ENCODE results near the gene CNGB1. TPM values are rescaled to one million over a fixed set of nuclear protein-coding genes. Genes with fewer than 3 reads are reported as not detected.
"Not testable (repeated sequence)": the region's sequence is repeated elsewhere in the genome, so short reads cannot be mapped to it uniquely, and the experiment has no call there.

Gene CNGB1
- total RNA-seq, 1 experiment from 2014 or later = not detected

DNA sequence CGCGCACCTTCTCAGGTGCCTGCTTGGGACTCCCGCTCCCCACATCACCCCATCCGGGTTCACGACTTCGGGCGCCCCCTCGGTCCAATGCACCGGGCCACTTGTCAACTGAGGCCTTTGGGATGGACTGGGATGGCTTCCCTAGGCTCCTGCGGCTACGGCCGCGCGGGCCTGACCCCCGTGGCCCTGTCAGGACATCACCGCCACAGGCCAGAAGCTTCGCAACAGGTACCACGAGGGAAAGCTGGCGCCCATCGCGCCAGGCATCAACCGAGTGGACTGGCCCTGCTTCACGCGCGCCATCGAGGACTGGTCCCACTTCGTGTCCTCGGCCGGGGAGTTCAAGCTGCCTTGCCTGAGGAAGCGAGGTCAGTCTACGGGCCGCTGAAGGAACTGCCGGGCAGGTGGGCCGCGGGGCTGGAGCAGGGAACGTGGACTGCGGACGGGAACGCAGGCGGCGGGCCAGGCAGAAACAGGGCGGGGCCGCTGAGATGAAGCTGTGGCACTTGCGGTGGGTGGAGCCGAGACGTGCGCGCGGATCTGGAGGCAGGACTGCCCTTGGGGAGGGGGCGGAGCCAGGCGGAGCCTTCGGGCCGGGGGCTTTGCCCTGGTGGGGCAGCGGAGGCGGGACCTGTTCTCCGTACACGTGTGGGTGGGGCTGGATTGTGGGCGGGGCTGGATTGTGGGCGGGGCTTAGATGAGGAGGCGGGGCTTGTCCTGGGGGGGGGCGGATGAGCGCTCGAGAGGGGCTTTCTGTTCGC lies 13.7 kb upstream of the CNGB1 start:
- Mint-ChIP-seq H3K9me3 (ENCODE audit: unreplicated experiment) (no peaks in the 10 kb centered on the region), H3K4me3 (ENCODE audit: unreplicated experiment) (no peak overlapping the region), H3K36me3 (ENCODE audit: insufficient read depth, unreplicated experiment) (no peaks in the 10 kb centered on the region), H3K27ac (ENCODE audit: low read depth, unreplicated experiment) (no peak overlapping the region), H3K27me3 (ENCODE audit: insufficient read depth, unreplicated experiment) (no peaks in the 10 kb centered on the region), H3K4me1 (ENCODE audit: insufficient read depth, unreplicated experiment) (peaks cover 12% of the 10 kb centered on the region)
- POLR2A ChIA-PET = no interaction called here
- intact Hi-C loops (cut with micrococcal nuclease) = no loop called here
- CTCF ChIA-PET = no interaction called here
- no TSS peak for BruUV-seq (replicated peaks)
- no peak for TF ChIP-seq CTCF (IDR thresholded peaks at IDR 0.05; ENCODE audit: unreplicated experiment)
- DNase-seq (ENCODE audit: unreplicated experiment) = peak; percentile 38

- CTCF ChIA-PET = interaction anchor here (0.7 kb wide), 1 partner anchor 176 kb away, joined by 3 read pairs; no protein-coding TSS in a partner anchor
- no TSS peak for BruUV-seq (replicated peaks)
- POLR2A ChIA-PET = no interaction called here
- Mint-ChIP-seq H3K27me3 (ENCODE audit: insufficient read depth, unreplicated experiment) (no peaks in the 10 kb centered on the region), H3K27ac (ENCODE audit: low read depth, unreplicated experiment) (no peak overlapping the region), H3K9me3 (ENCODE audit: unreplicated experiment) (no peaks in the 10 kb centered on the region), H3K36me3 (ENCODE audit: insufficient read depth, unreplicated experiment) (no peaks in the 10 kb centered on the region), H3K4me3 (ENCODE audit: unreplicated experiment) (no peak overlapping the region), H3K4me1 (ENCODE audit: insufficient read depth, unreplicated experiment) (no peaks in the 10 kb centered on the region)
- DNase-seq (ENCODE audit: unreplicated experiment) = no peak
- no peak for TF ChIP-seq CTCF (IDR thresholded peaks at IDR 0.05; ENCODE audit: unreplicated experiment)
- intact Hi-C loops (cut with micrococcal nuclease) = no loop called here
These were observed 11.5 kb upstream of the CNGB1 start for GRCh38 chr16:57982385-57982784.

DNA sequence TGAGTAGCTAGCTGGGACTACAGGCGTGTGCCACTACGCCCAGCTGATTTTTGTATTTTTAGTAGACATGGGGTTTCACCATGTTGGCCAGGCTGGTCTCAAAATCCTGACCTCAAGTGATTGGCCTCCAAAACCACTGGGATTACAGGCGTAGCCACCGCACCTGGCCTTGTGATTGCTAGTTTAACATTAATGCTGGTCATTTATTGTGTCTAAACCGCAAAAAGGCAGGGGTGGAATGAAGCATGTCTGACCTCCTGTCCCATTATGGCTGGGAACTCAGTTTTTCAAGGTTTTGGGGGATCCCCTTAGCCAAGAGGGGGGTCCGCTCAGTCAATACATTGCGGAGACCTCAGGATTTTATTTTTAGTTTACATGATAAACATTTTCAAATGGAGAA lies 10.7 kb upstream of the CNGB1 start:
- CTCF ChIA-PET = no interaction called here
- Mint-ChIP-seq H3K36me3 (ENCODE audit: insufficient read depth, unreplicated experiment) (no peaks in the 10 kb centered on the region), H3K4me3 (ENCODE audit: unreplicated experiment) (no peak overlapping the region), H3K9me3 (ENCODE audit: unreplicated experiment) (no peaks in the 10 kb centered on the region), H3K27me3 (ENCODE audit: insufficient read depth, unreplicated experiment) (no peaks in the 10 kb centered on the region), H3K4me1 (ENCODE audit: insufficient read depth, unreplicated experiment) (no peaks in the 10 kb centered on the region), H3K27ac (ENCODE audit: low read depth, unreplicated experiment) (no peak overlapping the region)
- POLR2A ChIA-PET = no interaction called here
- BruUV-seq (replicated peaks) = no TSS peak
- DNase-seq (ENCODE audit: unreplicated experiment) = no peak
- intact Hi-C loops (cut with micrococcal nuclease) = no loop called here
- TF ChIP-seq CTCF (IDR thresholded peaks at IDR 0.05; ENCODE audit: unreplicated experiment) = no peak

GRCh38 chr16:57979006-57979585 lies 8.2 kb upstream of the CNGB1 start:
- intact Hi-C loops (cut with micrococcal nuclease) = no loop called here
- Mint-ChIP-seq H3K9me3 (ENCODE audit: unreplicated experiment) (no peaks in the 10 kb centered on the region), H3K27me3 (ENCODE audit: insufficient read depth, unreplicated experiment) (no peaks in the 10 kb centered on the region), H3K36me3 (ENCODE audit: insufficient read depth, unreplicated experiment) (no peaks in the 10 kb centered on the region), H3K4me1 (ENCODE audit: insufficient read depth, unreplicated experiment) (no peaks in the 10 kb centered on the region), H3K27ac (ENCODE audit: low read depth, unreplicated experiment) (no peak overlapping the region), H3K4me3 (ENCODE audit: unreplicated experiment) (no peak overlapping the region)
- TF ChIP-seq CTCF (IDR thresholded peaks at IDR 0.05; ENCODE audit: unreplicated experiment) = no peak
- no TSS peak for BruUV-seq (replicated peaks)
- POLR2A ChIA-PET = no interaction called here
- CTCF ChIA-PET = interaction anchor here (0.7 to 2.1 kb wide), 2 partner anchors 39 to 73 kb away, joined by 3 to 5 read pairs; no protein-coding TSS in a partner anchor
- no peak for DNase-seq (ENCODE audit: unreplicated experiment)

- POLR2A ChIA-PET = interaction anchor here (1.3 kb wide), 1 partner anchor 12 kb away, joined by 4 read pairs; no protein-coding TSS in a partner anchor
- not testable (repeated sequence) for DNase-seq (ENCODE audit: unreplicated experiment)
- CTCF ChIA-PET = interaction anchor here (0.6 to 0.7 kb wide), 3 partner anchors 38 to 196 kb away, joined by 3 to 4 read pairs (median 3); no protein-coding TSS in a partner anchor
These were observed 7.1 kb upstream of the CNGB1 start for GRCh38 chr16:57978070-57978465.

More at GRCh38 chr16:57978070-57978465, 7.1 kb upstream of the CNGB1 start:
- H3K36me3 Mint-ChIP-seq (ENCODE audit: insufficient read depth, unreplicated experiment); H3K27ac Mint-ChIP-seq (ENCODE audit: low read depth, unreplicated experiment); H3K9me3 Mint-ChIP-seq (ENCODE audit: unreplicated experiment); intact Hi-C loops (cut with micrococcal nuclease); BruUV-seq (replicated peaks); H3K27me3 Mint-ChIP-seq (ENCODE audit: insufficient read depth, unreplicated experiment); H3K4me3 Mint-ChIP-seq (ENCODE audit: unreplicated experiment); H3K4me1 Mint-ChIP-seq (ENCODE audit: insufficient read depth, unreplicated experiment): not testable (repeated sequence)

Data from MCF 10A (cell line).